GM19324 (cell line): ENCODE measurements around the gene DLG2.

Experiments used
- ATAC-seq: cut with Tn5 transposase; IDR thresholded peaks from one replicate; pipeline ENCODE4 v1.9.1; 2021; ENCODE audit warnings: mild to moderate bottlenecking, moderate library complexity; ENCODE audit not compliant: unreplicated experiment, low FRiP score

The DLG2 gene

DNA sequence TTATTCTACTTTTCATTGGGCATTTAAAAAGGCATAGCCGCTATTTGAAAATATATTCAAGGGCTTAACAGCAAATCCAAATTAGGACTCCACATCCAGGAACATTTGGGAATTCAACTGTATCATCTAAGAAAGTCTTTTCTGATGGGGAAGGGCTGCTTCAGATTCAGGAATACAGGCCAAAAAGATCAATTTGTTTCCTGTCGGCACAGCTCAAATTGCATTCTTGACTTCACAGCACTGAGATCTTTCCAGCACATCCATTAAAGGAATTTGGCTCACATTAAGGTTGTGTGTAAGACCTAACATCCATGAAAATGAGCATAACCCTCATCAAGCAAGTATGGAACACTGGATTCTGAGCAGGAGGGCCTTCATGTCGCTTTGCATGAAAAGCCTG lies 1171.5 kb downstream of the DLG2 start:
- ATAC-seq: no peak

DNA sequence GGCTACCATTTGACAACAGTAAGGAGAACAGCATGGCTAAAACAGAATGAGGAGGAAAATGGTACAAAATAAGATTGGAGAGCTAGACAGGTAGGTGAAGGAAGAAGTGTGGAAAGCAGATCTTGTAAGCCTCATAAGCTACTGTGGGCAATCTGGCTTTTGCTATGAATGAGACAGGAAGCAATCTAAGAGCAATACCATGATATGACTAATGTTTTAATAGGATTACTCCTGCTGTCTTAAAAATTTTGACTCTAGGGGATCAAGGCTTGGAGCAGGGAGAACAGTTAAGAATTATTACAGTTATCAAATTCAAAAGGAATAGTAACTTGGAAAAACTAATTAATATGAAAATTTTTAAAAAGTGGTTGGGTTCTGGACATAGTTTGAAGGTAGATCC lies 1174.9 kb downstream of the DLG2 start:
- ATAC-seq: no peak

DNA sequence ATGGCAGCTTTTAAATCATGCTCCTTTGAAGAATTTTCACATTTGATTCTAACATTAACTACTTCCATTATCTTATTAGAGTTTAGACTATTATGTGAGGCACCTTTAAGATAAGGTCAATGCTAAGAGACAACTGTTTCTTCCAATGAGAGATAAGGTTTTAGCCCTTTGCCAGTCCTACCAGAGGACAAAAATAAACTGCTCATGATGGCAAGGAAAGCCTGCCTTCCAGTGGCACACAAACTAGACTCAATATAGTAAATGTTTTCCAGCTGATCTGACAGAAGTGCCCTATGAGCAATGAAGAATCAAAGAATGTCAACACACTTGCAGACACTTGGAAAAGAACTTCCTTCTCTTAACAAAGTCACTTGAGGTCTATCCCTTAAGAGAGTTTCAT lies 1188.6 kb downstream of the DLG2 start:
- no peak for ATAC-seq

DNA sequence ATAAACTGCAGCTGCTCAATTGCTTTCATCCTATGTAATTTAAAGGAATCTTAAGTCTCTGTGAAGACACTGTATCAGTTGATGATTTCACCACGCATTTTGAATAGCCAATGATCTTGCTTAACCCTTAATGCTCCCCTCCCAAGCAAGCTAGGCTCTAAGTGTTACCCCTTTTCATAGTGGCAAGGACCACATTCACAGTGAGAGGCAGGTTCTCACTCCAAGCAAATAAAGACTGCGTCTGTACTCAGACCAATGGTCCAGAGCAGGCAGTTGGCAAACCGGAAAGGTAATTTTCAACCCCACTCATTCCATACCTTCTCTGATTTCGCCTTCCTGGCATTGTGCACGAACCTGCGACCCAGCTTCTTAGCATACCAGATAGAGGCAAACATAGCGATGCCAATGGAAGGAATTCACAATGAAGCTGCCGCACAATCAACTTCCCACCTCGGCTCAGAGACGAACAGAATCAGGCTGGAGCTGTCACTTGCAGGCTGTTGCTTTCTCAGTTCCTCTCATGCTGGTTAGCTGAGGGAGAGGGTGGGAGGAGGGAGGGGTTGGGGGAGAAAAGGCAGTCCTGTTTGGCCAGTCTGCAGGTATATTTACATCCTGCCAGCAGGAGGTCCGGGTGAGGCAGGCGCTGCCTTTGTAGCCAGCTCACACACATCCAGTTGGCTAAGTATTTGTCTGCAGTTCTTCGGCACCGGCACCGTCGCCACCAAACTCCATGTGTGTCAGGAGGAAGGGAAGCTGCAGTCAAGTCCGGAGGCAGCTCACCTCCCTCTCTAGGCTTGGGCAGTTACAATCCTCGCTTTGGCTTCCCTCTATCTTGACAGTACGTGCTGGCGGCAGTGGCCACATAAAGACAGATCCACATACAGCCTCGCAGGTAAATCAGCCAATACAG lies 1189.8 kb downstream of the DLG2 start:
- ATAC-seq: peak; percentile 90

DNA sequence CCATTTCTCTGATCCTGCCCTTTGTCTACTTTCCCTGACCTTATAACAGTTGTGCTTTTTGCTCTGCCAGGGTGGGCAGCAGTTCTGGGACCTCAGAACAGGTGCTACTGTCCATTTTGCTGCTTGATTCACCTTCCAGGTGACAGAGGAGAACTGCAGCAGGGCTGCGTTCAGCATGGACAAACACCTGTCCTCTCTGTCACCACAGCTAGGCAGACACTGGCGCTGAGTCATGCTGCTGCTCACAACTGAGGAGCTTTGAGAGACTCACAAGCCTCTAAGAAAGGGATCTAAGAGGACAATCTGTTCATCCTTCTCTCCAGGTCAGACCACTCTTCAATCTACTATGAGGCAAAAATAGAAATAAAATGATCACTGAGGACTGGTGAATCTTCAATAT lies 1196.5 kb downstream of the DLG2 start:
- no peak for ATAC-seq

DNA sequence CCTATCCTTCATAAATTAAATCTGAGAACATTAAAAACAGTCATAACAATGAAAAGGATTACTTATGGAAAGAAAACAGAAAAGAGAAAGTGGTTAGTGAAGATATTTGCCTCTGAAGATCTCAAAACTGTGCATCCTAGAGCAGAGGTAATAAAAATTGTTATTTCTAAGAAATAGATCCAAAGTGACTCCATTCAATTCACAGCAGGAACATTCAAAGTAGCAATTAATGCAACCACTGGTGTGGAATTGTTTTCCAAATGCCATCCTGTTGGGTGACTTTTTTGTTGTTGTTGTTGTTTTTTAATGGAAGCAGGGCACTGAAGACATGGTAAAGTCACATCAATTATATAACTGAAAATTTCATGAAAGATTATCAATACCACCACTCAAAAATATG lies 1201.5 kb downstream of the DLG2 start:
- ATAC-seq: no peak

DNA sequence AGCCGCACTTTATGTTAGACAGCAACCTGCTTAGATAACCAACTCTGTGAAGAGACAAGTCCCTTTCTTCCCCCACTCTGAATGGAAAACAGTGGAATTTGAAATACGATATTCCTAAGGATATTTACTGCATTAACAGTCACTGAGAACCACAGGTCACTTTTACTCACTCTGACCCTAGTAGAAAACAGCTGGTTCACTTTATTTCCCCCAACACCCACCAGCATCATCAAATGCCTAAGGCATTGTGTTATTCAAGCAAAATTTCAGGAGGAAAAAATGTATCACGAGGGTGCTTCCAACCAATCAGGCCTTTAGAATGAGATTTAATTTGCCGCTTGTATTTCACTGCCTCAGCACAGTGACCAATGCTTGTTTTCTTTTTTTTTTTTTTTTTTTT lies 1206.9 kb downstream of the DLG2 start:
- ATAC-seq: no peak

DNA sequence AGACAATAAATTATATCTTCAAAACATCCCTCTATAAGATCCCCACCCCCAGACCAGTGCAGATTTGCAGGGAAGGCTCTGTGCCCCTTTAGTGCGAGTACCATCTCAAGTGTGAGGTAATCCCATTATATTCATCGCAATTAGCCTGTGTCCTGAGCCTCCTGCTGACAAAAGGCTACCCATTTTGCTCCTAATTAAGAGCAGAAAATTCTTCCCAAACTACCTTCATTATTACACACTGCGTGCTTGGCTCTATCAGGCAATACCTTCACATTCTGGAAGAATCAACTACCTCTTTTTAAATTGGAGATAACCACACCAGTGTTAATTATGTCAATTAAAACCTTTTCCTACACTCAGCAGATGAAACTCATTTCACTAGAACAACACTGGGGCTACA lies 1207.5 kb downstream of the DLG2 start:
- ATAC-seq: no peak

DNA sequence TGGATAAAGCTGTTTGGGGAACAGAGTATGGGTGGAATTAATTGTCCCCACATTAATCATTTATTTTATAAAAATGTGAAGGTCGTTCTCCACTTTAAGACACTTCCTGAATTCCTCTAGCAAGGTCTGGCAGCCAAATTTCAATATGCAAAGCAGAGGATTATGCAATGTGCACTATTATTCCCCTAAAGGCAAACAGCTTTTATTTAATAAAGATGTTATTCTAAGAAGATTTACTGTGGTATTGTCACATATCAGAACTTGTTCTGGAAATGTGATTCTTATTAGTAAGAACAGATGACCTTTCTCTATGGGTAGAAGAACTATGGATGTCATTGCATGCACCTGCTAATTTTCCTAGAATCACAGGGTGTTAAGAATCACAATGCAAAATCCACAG lies 1212.2 kb downstream of the DLG2 start:
- ATAC-seq: no peak

DNA sequence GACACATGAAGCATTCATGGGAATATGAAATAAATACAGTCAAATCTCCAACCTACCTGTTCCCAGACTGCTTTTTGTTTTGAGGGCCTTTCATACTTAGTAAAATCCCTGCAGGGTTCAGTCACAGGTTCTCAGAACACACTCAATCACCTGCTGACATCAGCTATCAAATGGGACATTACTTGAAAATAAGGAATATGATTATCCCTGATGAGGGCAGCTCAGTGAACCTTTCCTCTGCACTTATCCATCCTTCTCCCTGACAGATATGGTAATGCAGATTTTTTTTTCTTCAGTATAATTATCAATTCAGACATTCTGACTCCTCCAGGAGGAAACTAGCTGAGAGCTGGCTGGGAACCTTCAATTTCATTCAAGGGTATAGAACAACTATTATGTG lies 1213.6 kb downstream of the DLG2 start:
- ATAC-seq: no peak

DNA sequence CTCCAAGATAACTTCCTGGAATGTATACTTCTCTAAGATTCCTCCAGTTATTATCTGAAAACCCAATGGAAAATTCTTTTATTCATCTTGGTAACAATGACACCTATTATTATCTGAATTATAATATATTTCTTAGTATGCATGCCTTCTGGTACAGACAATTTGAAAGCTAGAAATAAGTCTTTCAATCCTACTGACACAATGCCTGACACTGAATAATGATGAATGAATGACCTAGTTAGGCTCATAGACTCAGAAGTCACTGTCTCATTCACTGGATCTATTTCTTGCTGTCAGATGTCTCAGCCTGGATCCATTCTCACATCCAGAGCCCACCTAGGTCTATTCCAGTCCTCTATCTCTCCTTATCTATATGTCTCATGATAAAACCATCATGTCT lies 1214.3 kb downstream of the DLG2 start:
- ATAC-seq: no peak

DNA sequence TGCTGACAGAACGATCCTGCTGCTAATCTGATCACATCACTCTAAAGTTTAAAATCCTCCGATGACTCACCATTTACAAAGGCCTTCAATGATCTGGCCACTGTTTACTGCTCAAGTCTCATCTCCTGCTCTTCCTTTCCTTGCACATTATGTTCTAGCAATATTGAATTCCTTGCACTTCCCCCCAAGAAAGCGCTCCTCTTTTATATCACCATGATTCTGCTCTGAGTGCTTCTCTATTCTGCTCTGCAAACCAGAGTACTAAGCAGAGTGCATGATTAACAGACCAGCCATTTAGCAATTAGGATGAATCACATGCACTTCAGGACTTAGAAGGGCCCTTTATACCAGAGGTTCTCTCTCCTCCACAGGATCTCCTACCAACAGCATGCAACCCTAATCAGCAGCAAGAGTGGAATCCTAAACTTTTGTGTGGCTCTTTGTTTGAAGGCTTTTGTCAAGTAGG lies 1218.2 kb downstream of the DLG2 start:
- ATAC-seq: no peak

DNA sequence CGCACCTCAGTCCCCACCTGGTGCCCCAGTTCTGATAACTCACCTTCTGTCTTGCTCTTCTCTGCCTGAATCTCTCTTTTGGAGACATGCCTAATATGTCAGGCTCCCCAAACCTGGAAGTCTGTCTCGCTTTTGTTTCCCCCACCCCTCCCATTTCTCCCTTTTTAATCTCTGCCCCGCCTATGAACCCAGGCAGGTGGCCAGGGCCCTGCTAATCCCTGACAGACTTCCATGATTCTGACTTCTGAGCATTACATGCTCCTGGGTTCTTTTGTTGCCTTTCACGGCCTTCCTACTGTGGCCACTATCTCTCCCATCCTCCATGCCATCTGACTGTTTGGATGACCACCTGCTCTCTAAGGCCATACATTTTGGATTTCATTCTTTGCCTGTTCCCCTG lies 1220.1 kb downstream of the DLG2 start:
- no peak for ATAC-seq

DNA sequence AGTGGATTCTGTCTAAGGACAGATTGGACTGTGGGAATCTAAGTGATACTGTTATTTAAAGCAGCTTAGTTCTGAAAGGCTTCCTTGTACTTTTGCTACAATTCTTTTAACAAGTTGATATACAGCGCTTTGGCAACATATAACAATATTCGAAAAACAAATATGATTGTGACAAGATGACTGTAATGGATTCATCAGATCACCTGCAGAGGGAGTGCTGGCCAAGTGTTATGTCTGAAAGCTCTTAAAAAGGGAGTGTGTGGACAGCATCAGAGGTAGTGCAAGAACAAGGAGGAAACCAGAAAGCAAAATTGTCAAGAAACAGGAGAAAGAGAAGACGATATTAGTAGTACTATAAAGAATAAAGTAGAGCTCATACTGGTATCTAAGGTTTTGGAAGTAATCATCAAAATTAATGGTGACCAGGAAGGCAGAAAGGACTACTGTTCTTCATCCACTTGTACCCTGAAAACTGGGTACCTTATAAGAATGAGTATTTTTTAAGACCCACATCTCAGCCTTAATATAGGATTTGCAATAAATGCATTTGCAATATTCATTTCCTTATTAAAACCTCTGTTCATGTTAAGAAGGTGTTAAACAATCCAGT lies 1229.0 kb downstream of the DLG2 start:
- no peak for ATAC-seq

DNA sequence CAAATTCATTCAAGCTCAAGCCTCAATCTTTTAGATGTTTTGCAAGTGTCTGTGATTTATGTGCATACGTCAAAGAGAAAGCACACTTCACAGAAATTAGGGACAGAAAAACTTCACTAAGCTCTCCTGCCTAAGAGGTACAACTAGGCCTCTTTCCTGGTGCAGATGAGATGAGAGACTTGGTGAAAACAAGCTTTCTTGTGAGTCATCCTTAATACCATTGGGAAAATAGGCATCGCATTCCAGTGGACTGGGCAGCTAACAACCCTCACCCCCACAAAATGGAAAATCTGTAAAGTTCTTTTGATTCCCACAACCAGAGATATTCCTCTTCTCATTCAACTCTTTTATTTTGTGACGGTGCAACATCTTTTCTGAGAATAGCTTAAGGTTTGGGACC lies 1230.6 kb downstream of the DLG2 start:
- no peak for ATAC-seq

DNA sequence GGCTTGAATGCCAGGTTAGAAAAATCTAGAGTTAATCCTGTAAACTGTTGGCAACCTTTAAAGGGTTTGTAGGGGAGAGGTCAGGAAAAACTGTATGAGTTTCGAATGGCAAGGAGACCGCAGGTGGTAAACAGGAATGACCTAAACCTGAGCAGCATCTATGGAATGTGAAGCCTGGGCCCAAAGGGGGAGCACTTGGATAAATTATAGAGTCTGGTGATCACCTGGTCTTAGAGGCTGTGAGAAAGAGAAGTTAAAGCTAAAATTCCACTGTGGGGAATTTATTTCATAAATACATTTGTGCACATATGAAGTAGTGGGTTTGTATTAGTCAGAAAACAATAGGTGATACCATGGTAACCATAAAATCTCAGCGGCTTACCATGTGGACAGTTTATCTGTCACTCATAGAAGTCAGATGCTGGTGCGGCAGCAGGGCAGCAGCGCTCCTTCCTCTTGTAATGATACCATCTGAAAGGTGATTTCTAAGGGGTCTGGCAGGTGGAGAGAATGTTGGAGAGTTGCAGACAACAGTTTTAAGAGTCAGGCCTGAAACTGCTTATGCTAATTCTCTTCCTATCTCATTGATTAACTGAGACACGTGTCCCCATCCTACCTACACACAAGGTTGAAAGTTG lies 1236.6 kb downstream of the DLG2 start:
- no peak for ATAC-seq

DNA sequence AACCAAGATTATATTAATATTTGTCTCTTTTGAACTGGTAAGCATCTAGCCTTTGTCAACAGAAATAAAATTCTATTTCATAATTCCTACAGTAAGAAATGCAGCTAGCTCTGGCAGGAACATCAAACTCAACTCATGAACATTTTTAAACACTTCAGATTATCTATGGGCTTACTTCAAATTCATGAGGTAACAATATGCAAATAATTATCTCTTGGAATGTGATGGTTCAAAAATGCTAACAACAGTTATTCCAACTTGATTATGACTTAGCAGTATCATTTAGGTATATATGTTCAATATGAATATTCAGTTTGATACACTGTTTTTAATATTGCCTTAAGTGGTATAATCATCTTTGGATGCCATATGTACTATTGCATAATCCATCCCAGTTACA lies 1237.4 kb downstream of the DLG2 start:
- no peak for ATAC-seq

DNA sequence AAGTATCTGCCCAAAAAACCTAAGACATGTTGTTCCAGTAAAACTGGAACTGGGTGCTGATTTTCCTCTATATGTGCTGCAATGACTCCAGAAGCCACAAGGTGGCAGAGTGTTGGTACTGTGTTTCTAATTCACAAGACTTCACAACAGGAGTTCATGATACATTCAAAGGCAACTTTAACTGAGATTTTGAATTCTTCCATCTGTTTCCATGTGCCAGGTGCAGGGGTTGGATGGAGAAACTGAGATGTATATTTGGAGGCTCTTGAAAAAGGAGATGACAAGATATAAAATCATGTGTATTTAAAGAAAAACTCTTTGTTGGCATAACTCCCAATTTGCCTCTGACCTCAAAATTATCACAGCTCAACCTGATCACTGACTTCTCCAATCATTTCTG lies 1242.4 kb downstream of the DLG2 start:
- ATAC-seq: no peak

DNA sequence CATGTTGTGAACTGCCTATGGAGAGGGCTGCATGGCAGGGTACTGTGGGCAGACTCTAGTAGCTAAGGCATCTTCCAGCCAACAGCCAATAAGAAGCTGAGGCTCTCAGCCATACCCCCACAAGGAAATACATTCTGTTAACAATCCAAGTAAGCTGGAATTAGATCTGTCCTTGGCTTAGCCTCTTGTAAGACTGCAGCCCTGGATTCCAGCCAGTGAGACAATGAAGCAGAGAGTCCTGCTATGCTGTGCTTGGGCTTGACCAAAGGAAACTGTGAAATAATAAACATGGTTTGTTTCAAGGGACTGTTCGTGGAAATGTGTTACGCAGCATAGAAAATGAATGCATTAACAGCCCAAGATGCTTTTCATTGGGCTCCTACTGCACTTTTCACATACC lies 1243.6 kb downstream of the DLG2 start:
- ATAC-seq: no peak

DNA sequence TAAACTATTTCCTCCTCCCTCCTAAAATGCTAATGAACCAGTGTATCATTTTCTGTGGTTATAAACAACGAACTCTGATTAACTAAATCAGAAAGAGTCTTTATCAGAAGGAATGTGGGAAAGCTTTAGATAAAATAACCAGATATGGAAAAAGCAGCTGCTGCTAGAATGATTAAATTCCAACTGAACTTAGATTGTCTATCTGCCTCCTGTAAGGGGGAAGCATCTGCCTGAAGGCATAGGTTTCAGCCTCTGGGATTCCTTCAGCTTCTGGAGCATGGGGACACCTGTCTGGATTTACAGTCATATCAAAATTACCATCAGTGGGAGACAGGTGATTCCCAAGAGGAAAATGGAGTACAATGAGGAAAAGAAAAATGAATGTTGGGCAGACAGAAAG lies 1245.5 kb downstream of the DLG2 start:
- no peak for ATAC-seq

DNA sequence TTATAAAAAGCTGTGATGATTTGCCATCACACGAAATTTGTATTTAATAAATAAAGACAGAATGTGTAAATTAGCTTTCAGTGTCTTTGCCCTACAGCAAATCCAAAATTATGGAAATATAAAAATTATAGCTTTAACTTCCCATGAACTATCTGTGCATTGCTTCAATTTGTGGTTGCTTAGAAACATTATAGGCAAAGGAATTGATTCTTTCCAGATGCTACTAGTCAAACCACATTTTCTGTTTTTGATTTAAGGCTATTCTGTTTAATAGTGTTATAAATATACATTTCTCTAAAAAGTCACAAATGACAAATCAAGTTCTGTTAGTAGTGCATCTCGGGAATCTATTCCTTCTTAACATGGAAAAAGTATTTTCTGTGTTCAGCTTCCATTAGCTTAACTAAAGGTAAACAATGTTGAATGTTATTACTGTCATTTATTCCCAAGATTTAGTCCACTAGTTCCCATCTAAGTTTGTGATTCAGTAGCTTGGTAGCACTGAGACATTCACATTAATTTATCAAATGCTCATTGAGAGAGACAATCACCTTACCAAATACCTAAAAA lies 1254.7 kb downstream of the DLG2 start:
- no peak for ATAC-seq
